GM12878 (cell line): ENCODE data around the gene VSTM4. TPM values are rescaled to one million over a fixed set of nuclear protein-coding genes. Genes with fewer than 3 reads are reported as not detected.

Source experiments
- ATAC-seq: fragments of 200-7000 bp; cut with Tn5 transposase; 3 replicates; pipeline ENCODE4 v1.9.1; 2020; ENCODE audit warnings: mild to moderate bottlenecking, moderate library complexity
- Bru-seq: library from RNA; stranded (reverse); fragments of 400-500 nt; gene quantifications from one replicate; lab custom pipeline; 2021; lab: Mats Ljungman, UMichigan
- BruChase-seq, 2 experiments: library from RNA; stranded (reverse); fragments of 400-500 nt; gene quantifications; one replicate each; lab custom pipeline; 2021; lab: Mats Ljungman, UMichigan
- BruUV-seq: library from RNA; stranded (reverse); fragments of 400-500 nt; replicated peaks from 2 replicates; lab custom pipeline; 2021; lab: Mats Ljungman, UMichigan
- CTCF ChIA-PET: fragments of 300-600 bp; sonication (Branson Sonifier 250); formaldehyde crosslinking; extraction: SDS; loops from one replicate; lab custom pipeline; 2021; ENCODE audit warnings: inconsistent platforms; lab: Yijun Ruan, JAX
- POLR2A ChIA-PET: fragments of 350-600 bp; formaldehyde crosslinking; extraction: SDS; loops from one replicate; lab custom pipeline; 2021; ENCODE audit warnings: inconsistent platforms; lab: Charles Lee
- RAD21 ChIA-PET: fragments of 300-600 bp; sonication (Branson Sonifier 250); formaldehyde crosslinking; loops from one replicate; lab custom pipeline; 2023; ENCODE audit warnings: antibody characterized with exemption; ENCODE audit not compliant: unreplicated experiment; lab: Charles Lee
- SMC1A ChIA-PET: fragments of 300-600 bp; sonication (Branson Sonifier 250); formaldehyde crosslinking; loops from one replicate; lab custom pipeline; 2023; ENCODE audit not compliant: unreplicated experiment, uncharacterized antibody; lab: Charles Lee
- DNase-seq: peaks from one replicate; pipeline ENCODE4 v3.0.0-alpha.2; 2011; ENCODE audit warnings: low read depth, low spot score
- FAIRE-seq: peaks from 3 replicates; lab custom pipeline; 2011; peaks lifted over from hg19 to GRCh38; lab: Jason Lieb, UNC
- H2AFZ ChIP-seq: 2 replicates; pipeline ENCODE4 v1.6.0; 2011; ENCODE audit warnings: low read depth, low read length, control low read depth; ENCODE audit not compliant: control insufficient read depth
- H3K27ac ChIP-seq: 2 replicates; pipeline ENCODE4 v1.5.1; 2011; ENCODE audit warnings: control low read depth; ENCODE audit not compliant: control insufficient read depth, insufficient read depth
- H3K27me3 ChIP-seq, 2 experiments: replicated peaks in 1 of 2; 2 replicates each; pipeline versions ENCODE4 v1.6.0 to v1.6.1; 2011; ENCODE audit warnings: low read length in 1 of 2; ENCODE audit not compliant: control insufficient read depth in 2 of 2, insufficient read depth in 2 of 2
- H3K36me3 ChIP-seq, 2 experiments: 2 replicates each; pipeline ENCODE4 v1.5.1; 2011; ENCODE audit warnings: low read length in 1 of 2; ENCODE audit not compliant: control insufficient read depth in 2 of 2, insufficient read depth in 2 of 2
- H3K4me1 ChIP-seq: 2 replicates; pipeline ENCODE4 v1.6.1; 2011; ENCODE audit warnings: mild to moderate bottlenecking, low read length, moderate library complexity, mixed read lengths; ENCODE audit not compliant: control insufficient read depth, insufficient read depth
- H3K4me2 ChIP-seq: 2 replicates; pipeline ENCODE4 v1.6.0; 2011; ENCODE audit warnings: control low read depth; ENCODE audit not compliant: control insufficient read depth, insufficient read depth
- H3K4me3 ChIP-seq: fragments of 200-600 bp; sonication (generic); 2 replicates; pipeline ENCODE4 v1.5.1; 2016
- H3K79me2 ChIP-seq: 2 replicates; pipeline ENCODE4 v1.6.0; 2011; ENCODE audit warnings: low read length; ENCODE audit not compliant: control insufficient read depth, insufficient read depth
- H3K9ac ChIP-seq: 2 replicates; pipeline ENCODE4 v1.8.0; 2011; ENCODE audit warnings: low read length, control low read depth, mixed read lengths; ENCODE audit not compliant: control insufficient read depth, insufficient read depth
- H3K9me3 ChIP-seq: replicated peaks from 3 replicates; pipeline ENCODE4 v1.5.1; 2011; ENCODE audit warnings: mild to moderate bottlenecking, low read length; ENCODE audit not compliant: control insufficient read depth, insufficient read depth
- H4K20me1 ChIP-seq: 2 replicates; pipeline ENCODE4 v1.6.0; 2011; ENCODE audit not compliant: control insufficient read depth, insufficient read depth
- LARP7 ChIP-seq: fragments of 450-650 bp; IDR thresholded peaks from 2 replicates; pipeline ENCODE4 v1.6.1; 2017; ENCODE audit warnings: mild to moderate bottlenecking
- MEF2A ChIP-seq: IDR thresholded peaks from 2 replicates; pipeline ENCODE4 v1.6.1; 2011; ENCODE audit warnings: low read depth, mild to moderate bottlenecking, low read length, moderate library complexity; ENCODE audit not compliant: insufficient read depth
- WGBS: methylation state at CpG from one replicate; pipeline ENCODE4 v1.1.6; 2016; ENCODE audit warnings: low lambda C conversion rate; ENCODE audit not compliant: insufficient replicate concordance, insufficient coverage; ENCODE audit errors: missing lambda C conversion rate; 5-methylcytosine and 5-hydroxymethylcytosine counted together
- in situ Hi-C: fragments of 300-500 bp; cut with MboI; formaldehyde crosslinking; loops from 9 replicates; pipeline ENCODE4 v1.14.3; 2018; ENCODE audit warnings: mixed read lengths
- intact Hi-C: fragments of 100-400 bp; cut with micrococcal nuclease; formaldehyde crosslinking; loops from one replicate; pipeline ENCODE4 v1.14.2; 2022; ENCODE audit not compliant: unreplicated experiment
- long read RNA-seq, 2 experiments: library from polyadenylated mRNA; unstranded; transcript quantifications; one replicate each; pipeline ENCODE4 v2.0.0, GENCODE V29; 2019 to 2020
- polyA minus RNA-seq, 3 experiments: library from RNA; depleted of rRNA, polyadenylated mRNA; stranded (reverse); fragments of >200 nt; gene quantifications; 2 replicates each; pipeline ENCODE4 v1.2.3, GENCODE V29; 2011
- polyA plus RNA-seq, 11 experiments: library from polyadenylated mRNA; depleted of rRNA in 4 of 11; unstranded in 6 of 11; stranded (reverse) in 5 of 11; fragments of >200 nt; fragmentation: Nextera tagmentation in 4 of 11; fragmentation: Illumina TruSeq in 1 of 11; extraction: Ambion mirVana in 4 of 11; extraction: Trizol in 1 of 11; gene quantifications; 1 replicate in 1 of 11; 2 replicates in 10 of 11; pipeline versions ENCODE4 v1.2.1 to v1.2.3, GENCODE V29; 2011 to 2016; ENCODE audit warnings: inconsistent platforms in 2 of 11, missing spikeins in 2 of 11, low read depth in 1 of 11
- total RNA-seq, 4 experiments: library from RNA; depleted of rRNA in 3 of 4; stranded (reverse); fragments of >200 nt in 3 of 4; fragmentation: Illumina TruSeq in 1 of 4; extraction: Trizol in 1 of 4; gene quantifications; 2 replicates each; pipeline versions ENCODE4 v1.2.1 to v1.2.3, GENCODE V29; 2013 to 2021
- TF ChIP-seq, protein P1 (sequence below): IDR thresholded peaks from 2 replicates; pipeline ENCODE4 v1.6.1; 2012; ENCODE audit warnings: low read depth, low read length, improper control_type of control experiment

Gene VSTM4
- total RNA-seq (2013; cell fraction: nucleolus; rRNA removed), result 0.04 TPM in 1 of 2 replicates, not detected in the other
- not detected in 2 replicates for total RNA-seq (2014; rRNA removed)
- not detected in 2 replicates for total RNA-seq (2014; rRNA removed; fragmentation: Illumina TruSeq; extraction: Trizol)
- 0.08 TPM in 1 of 2 replicates, not detected in the other for total RNA-seq (2021)
- not detected for polyA plus RNA-seq (2011; ENCODE audit: low read depth)
- polyA plus RNA-seq (2011; rRNA removed), result 0.14 TPM in 2 replicates
- polyA plus RNA-seq (2011; cell fraction: cytosol; rRNA removed), result 0.06 and 0.08 TPM in 2 replicates
- polyA plus RNA-seq (2011; cell fraction: nucleus; rRNA removed), result 0.03 and 0.09 TPM in 2 replicates
- polyA plus RNA-seq (2012), result not detected in 2 replicates
- 0.01 TPM in 1 of 2 replicates, not detected in the other for polyA plus RNA-seq (2014; fragmentation: Illumina TruSeq; extraction: Trizol)
- polyA plus RNA-seq (2014; fragmentation: Nextera tagmentation; extraction: Ambion mirVana), result under 1 TPM in 1 of 2 experiments, not detected in 1; 0.02 TPM
- not detected in 2 replicates for polyA plus RNA-seq (2014; rRNA removed)
- not detected for polyA plus RNA-seq (2016; fragmentation: Nextera tagmentation; extraction: Ambion mirVana)
- 0.15 TPM in 1 of 2 replicates, not detected in the other for polyA minus RNA-seq (2011; rRNA and poly(A)+ RNA removed)
- polyA minus RNA-seq (2011; cell fraction: cytosol; rRNA and poly(A)+ RNA removed), result not detected in 2 replicates
- 0.24 and 0.57 TPM in 2 replicates for polyA minus RNA-seq (2011; cell fraction: nucleus; rRNA and poly(A)+ RNA removed)
- Bru-seq, nascent RNA, result percentile 19 among the genes with signal in this experiment
- percentile 17 among the genes with signal in this experiment for BruChase-seq, experiment 1, labeled RNA remaining after a 6-hour chase
- BruChase-seq, experiment 2, labeled RNA remaining after a 2-hour chase, result percentile 15 among the genes with signal in this experiment
- long read RNA-seq, experiment 1, result 0 reads
- long read RNA-seq, experiment 2, result 0 reads

DNA sequence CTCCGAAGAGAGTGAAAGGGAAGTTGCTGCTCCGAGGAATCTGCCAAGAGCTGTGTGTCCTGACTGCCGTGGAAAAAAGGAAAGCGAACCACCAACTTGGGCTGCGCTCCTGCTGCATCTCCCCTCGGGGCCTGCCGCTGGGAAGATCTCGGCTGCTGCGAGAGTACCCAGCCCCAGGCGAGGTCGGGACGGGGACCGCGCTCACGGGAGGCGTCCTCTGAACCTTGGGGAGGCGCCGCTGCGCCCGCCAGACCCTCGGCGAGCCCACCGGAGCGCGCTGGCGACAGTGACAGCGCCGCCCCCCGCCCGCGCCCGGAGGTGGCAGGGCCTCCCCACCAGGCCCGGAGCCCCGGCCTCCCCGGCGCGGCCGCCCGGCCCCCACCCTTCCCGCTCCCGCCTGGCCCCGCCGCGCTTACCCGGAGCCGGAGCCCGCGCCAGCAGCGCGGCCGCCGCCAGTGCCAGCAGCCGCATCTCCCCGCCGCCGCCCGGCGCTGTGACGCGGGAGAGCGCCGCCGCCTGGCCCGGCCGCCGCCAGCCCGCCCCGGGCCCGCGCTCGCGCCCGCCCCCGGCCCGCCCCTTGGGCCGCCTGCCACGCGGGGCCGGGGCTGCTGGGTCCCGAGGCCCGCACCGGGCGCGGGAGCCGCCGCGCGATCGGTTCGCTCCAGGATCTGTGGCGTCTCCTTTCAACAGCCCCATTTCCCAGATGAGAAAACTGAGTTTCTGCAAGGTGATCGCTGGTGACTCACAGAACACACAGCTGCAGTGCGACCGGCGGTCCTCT is at the start of gene VSTM4:
Gene VSTM4, minus strand, starts transcription at position 508 of the 781 bp plus-strand sequence. Its CDS starts 37 bp downstream, at position 471.
- Histone ChIP-seq H3K9ac (no peak within 1 kb of the TSS), H2AFZ (no peak within 1 kb of the TSS), H4K20me1 (no peaks in the 10 kb centered on the region), H3K4me3 (no peak within 1 kb of the TSS), H3K36me3 (no peaks in the 10 kb centered on the region), H3K79me2 (no peaks in the 10 kb centered on the region), H3K9me3 (no peaks in the 10 kb centered on the region), H3K27me3 (peaks cover 5 to 17% of the 10 kb centered on the region in 2 experiments), H3K27ac (no peak within 1 kb of the TSS), H3K4me2 (no peak within 1 kb of the TSS), H3K4me1 (no peaks in the 10 kb centered on the region)
- FAIRE-seq (no peak), ATAC-seq (no peak), DNase-seq (no peak)
- ChIA-PET CTCF (no interaction called here), POLR2A (no interaction called here), RAD21 (no interaction called here), SMC1A (no interaction called here)
- in situ Hi-C loops (no loop called here), intact Hi-C loops (no loop called here)
- TF ChIP-seq MEF2A (no peak), LARP7 (0 out of 2 replicates have a peak, but pooled peaks have one; percentile 21)
- TF ChIP-seq, protein P1, sequence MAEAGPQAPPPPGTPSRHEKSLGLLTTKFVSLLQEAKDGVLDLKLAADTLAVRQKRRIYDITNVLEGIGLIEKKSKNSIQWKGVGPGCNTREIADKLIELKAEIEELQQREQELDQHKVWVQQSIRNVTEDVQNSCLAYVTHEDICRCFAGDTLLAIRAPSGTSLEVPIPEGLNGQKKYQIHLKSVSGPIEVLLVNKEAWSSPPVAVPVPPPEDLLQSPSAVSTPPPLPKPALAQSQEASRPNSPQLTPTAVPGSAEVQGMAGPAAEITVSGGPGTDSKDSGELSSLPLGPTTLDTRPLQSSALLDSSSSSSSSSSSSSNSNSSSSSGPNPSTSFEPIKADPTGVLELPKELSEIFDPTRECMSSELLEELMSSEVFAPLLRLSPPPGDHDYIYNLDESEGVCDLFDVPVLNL, result no peak
- WGBS, result 19% methylated on average over 49 of the region's 95 CpGs
- BruUV-seq, result no TSS peak
